Body of pancreas (tissue), 4 donors: ENCODE measurements around the gene GPR18. TPM values are rescaled to one million over a fixed set of nuclear protein-coding genes. Genes with fewer than 3 reads are reported as not detected.

Source experiments
- ATAC-seq: fragments of 150-250 bp; one replicate; pipeline ENCODE4 v1.9.1; 2016
- DNase-seq, 4 donors: peaks; one replicate each; pipeline ENCODE4 v3.0.0-alpha.2; 2019
- H3K27ac ChIP-seq, 4 donors: fragments of 200-600 bp; sonication (generic); 1 replicate in 3 of 4; 2 replicates in 1 of 4; pipeline versions ENCODE4 v1.5.1 to v1.6.1; 2016 to 2019; ENCODE audit warnings: mild to moderate bottlenecking in 1 of 4, mixed read lengths in 1 of 4, moderate library complexity in 1 of 4
- H3K27me3 ChIP-seq, 2 donors: fragments of 200-600 bp; sonication (generic); one replicate each; pipeline ENCODE4 v1.6.0; 2016; ENCODE audit warnings: mild to moderate bottlenecking in 1 of 2
- H3K36me3 ChIP-seq, 2 donors: fragments of 200-600 bp; sonication (generic); replicated peaks in 1 of 2; 2 replicates each; pipeline ENCODE4 v1.5.1; 2016; ENCODE audit warnings: low read depth in 2 of 2; ENCODE audit not compliant: insufficient read depth in 1 of 2
- H3K4me1 ChIP-seq: fragments of 200-600 bp; sonication (generic); one replicate; pipeline ENCODE4 v1.6.0; 2016
- H3K4me3 ChIP-seq, 2 donors: fragments of 200-600 bp; sonication (generic); 1 replicate in 1 of 2; 2 replicates in 1 of 2; pipeline ENCODE4 v1.5.1; 2016 to 2019
- H3K9me3 ChIP-seq, 3 donors: fragments of 200-600 bp; sonication (generic); 1 replicate in 2 of 3; 2 replicates in 1 of 3; pipeline ENCODE4 v1.5.1; 2016
- CTCF ChIP-seq, 7 experiments: fragments of 450-650 bp in 4 of 7; fragments of 200-600 bp in 3 of 7; sonication (generic) in 3 of 7; IDR thresholded peaks; one replicate each; pipeline ENCODE4 v1.5.1; 2016 to 2019; ENCODE audit warnings: antibody characterized with exemption in 7 of 7
- POLR2A ChIP-seq, 3 donors: fragments of 450-650 bp; IDR thresholded peaks; one replicate each; pipeline ENCODE4 v1.6.1; 2016; ENCODE audit warnings: antibody characterized with exemption in 3 of 3, mild to moderate bottlenecking in 2 of 3
- WGBS, 2 donors: methylation state at CpG; one replicate each; pipeline ENCODE4 v1.1.5; 2017; 5-methylcytosine and 5-hydroxymethylcytosine counted together
- intact Hi-C: fragments of 100-400 bp; cut with DNase I; formaldehyde crosslinking; loops from one replicate; pipeline ENCODE4 v1.15.1; 2023
- total RNA-seq, 2 donors: library from RNA; depleted of rRNA; stranded (reverse); fragments of >200 nt; gene quantifications; one replicate each; pipeline ENCODE4 v1.1.0, GENCODE V29; 2016

Gene GPR18
- total RNA-seq, 2 donors from 2014 or later: not detected

GRCh38 chr13:99277629-99278028 lies 19.4 kb upstream of the GPR18 start:
- Histone ChIP-seq H3K4me1 (no peaks in the 10 kb centered on the region), H3K27me3 (no peaks in the 10 kb centered on the region), H3K36me3 (no peaks in the 10 kb centered on the region), H3K27ac (no peak overlapping the region), H3K9me3 (no peaks in the 10 kb centered on the region), H3K4me3 (no peak overlapping the region)
- no peak for TF ChIP-seq CTCF (IDR thresholded peaks at IDR 0.05)
- TF ChIP-seq POLR2A (IDR thresholded peaks at IDR 0.05): no peak
- peak in 1 of 4 donors; percentile 58 for DNase-seq
- intact Hi-C loops: loop anchor here (10.0 kb wide), 1 partner anchor 147 kb away; no protein-coding TSS in a partner anchor
- no peak for ATAC-seq
- WGBS, 2 donors: 81 to 96% methylated on average over 4 of the region's 4 CpGs

GRCh38 chr13:99276706-99277105 lies 18.5 kb upstream of the GPR18 start:
- Histone ChIP-seq H3K4me3 (no peak overlapping the region), H3K4me1 (no peaks in the 10 kb centered on the region), H3K36me3 (no peaks in the 10 kb centered on the region), H3K27ac (no peak overlapping the region), H3K27me3 (no peaks in the 10 kb centered on the region), H3K9me3 (no peaks in the 10 kb centered on the region)
- DNase-seq: no peak
- TF ChIP-seq POLR2A (IDR thresholded peaks at IDR 0.05) (no peak), CTCF (IDR thresholded peaks at IDR 0.05) (no peak)
- intact Hi-C loops: loop anchor here (10.0 kb wide), 1 partner anchor 148 kb away; no protein-coding TSS in a partner anchor
- 91 to 94% methylated on average over 2 of the region's 2 CpGs for WGBS, 2 donors
- no peak for ATAC-seq

- H3K27ac ChIP-seq: no peak overlapping the region
- H3K4me1 ChIP-seq: no peaks in the 10 kb centered on the region
- intact Hi-C loops: loop anchor here (10.0 kb wide), 1 partner anchor 150 kb away; no protein-coding TSS in a partner anchor
- no peaks in the 10 kb centered on the region for H3K27me3 ChIP-seq
- no peaks in the 10 kb centered on the region for H3K36me3 ChIP-seq
- no peaks in the 10 kb centered on the region for H3K9me3 ChIP-seq
- 43 to 78% methylated on average over 1 of the region's 1 CpG for WGBS, 2 donors
- H3K4me3 ChIP-seq: no peak overlapping the region
- DNase-seq (no peak), ATAC-seq (no peak)
- no peak for TF ChIP-seq POLR2A (IDR thresholded peaks at IDR 0.05)
- no peak for TF ChIP-seq CTCF (IDR thresholded peaks at IDR 0.05)
Observed at GRCh38 chr13:99275093-99275469, 16.9 kb upstream of the GPR18 start.

GRCh38 chr13:99273128-99273527 lies 14.9 kb upstream of the GPR18 start:
- Histone ChIP-seq H3K27ac (no peak overlapping the region), H3K4me1 (no peaks in the 10 kb centered on the region), H3K27me3 (no peaks in the 10 kb centered on the region), H3K9me3 (no peaks in the 10 kb centered on the region), H3K4me3 (no peak overlapping the region), H3K36me3 (no peaks in the 10 kb centered on the region)
- ATAC-seq: no peak
- TF ChIP-seq POLR2A (IDR thresholded peaks at IDR 0.05) (no peak), CTCF (IDR thresholded peaks at IDR 0.05) (no peak)
- 96 to 97% methylated on average over 2 of the region's 2 CpGs for WGBS, 2 donors
- intact Hi-C loops: loop anchor here (10.0 kb wide), 1 partner anchor 152 kb away; no protein-coding TSS in a partner anchor
- no peak for DNase-seq

GRCh38 chr13:99272481-99272880 lies 14.3 kb upstream of the GPR18 start:
- intact Hi-C loops: loop anchor here (10.0 kb wide), 1 partner anchor 152 kb away; no protein-coding TSS in a partner anchor
- 89 to 97% methylated on average over 2 of the region's 2 CpGs for WGBS, 2 donors
- ATAC-seq: no peak

More at GRCh38 chr13:99272481-99272880, 14.3 kb upstream of the GPR18 start:
- Histone ChIP-seq H3K36me3 (no peaks in the 10 kb centered on the region), H3K9me3 (no peaks in the 10 kb centered on the region), H3K27ac (no peak overlapping the region), H3K4me3 (no peak overlapping the region), H3K27me3 (no peaks in the 10 kb centered on the region), H3K4me1 (no peaks in the 10 kb centered on the region)
- DNase-seq: no peak
- no peak for TF ChIP-seq CTCF (IDR thresholded peaks at IDR 0.05)
- TF ChIP-seq POLR2A (IDR thresholded peaks at IDR 0.05): no peak
